ENCODE data around the gene CRTC1. TPM values are rescaled to one million over a fixed set of nuclear protein-coding genes. Genes with fewer than 3 reads are reported as not detected.

Gene CRTC1
- total RNA-seq, 3 donors from 2014 or later: 11.5 to 15.1 (median 12.5) TPM

DNA sequence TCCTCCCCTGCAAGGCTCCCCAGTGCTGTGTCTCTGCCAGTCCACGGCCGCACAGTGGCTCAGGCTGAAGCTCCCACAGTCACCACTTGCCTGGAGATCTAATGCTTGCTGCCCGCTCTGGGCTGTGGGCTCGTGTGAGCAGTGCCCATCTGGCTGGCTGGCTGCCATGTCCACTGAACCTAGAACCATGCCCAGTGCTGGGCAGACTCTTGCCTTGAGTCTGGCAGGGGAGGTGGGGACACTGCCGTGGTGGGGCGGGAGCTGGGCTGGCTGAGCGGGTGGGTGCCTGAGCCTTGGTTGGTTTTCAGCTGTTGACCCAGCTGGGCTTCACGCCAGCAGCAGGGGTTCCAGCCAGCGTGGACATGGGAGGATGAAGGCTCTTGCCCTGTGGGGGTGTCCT lies 52.3 kb downstream of the CRTC1 start:
- H3K36me3 ChIP-seq (ENCODE audit: low read depth): no peaks in the 10 kb centered on the region
- intact Hi-C loops (cut with DNase I, micrococcal nuclease): no loop called here
- peaks cover 20% of the 10 kb centered on the region for H3K4me1 ChIP-seq (ENCODE audit: low read depth)
- no peak for DNase-seq
- no peak overlapping the region for H3K4me3 ChIP-seq
- H3K9me3 ChIP-seq: no peaks in the 10 kb centered on the region
- ATAC-seq: no peak
- TF ChIP-seq, protein P1, sequence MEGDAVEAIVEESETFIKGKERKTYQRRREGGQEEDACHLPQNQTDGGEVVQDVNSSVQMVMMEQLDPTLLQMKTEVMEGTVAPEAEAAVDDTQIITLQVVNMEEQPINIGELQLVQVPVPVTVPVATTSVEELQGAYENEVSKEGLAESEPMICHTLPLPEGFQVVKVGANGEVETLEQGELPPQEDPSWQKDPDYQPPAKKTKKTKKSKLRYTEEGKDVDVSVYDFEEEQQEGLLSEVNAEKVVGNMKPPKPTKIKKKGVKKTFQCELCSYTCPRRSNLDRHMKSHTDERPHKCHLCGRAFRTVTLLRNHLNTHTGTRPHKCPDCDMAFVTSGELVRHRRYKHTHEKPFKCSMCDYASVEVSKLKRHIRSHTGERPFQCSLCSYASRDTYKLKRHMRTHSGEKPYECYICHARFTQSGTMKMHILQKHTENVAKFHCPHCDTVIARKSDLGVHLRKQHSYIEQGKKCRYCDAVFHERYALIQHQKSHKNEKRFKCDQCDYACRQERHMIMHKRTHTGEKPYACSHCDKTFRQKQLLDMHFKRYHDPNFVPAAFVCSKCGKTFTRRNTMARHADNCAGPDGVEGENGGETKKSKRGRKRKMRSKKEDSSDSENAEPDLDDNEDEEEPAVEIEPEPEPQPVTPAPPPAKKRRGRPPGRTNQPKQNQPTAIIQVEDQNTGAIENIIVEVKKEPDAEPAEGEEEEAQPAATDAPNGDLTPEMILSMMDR (IDR thresholded peaks at IDR 0.05): no peak

DNA sequence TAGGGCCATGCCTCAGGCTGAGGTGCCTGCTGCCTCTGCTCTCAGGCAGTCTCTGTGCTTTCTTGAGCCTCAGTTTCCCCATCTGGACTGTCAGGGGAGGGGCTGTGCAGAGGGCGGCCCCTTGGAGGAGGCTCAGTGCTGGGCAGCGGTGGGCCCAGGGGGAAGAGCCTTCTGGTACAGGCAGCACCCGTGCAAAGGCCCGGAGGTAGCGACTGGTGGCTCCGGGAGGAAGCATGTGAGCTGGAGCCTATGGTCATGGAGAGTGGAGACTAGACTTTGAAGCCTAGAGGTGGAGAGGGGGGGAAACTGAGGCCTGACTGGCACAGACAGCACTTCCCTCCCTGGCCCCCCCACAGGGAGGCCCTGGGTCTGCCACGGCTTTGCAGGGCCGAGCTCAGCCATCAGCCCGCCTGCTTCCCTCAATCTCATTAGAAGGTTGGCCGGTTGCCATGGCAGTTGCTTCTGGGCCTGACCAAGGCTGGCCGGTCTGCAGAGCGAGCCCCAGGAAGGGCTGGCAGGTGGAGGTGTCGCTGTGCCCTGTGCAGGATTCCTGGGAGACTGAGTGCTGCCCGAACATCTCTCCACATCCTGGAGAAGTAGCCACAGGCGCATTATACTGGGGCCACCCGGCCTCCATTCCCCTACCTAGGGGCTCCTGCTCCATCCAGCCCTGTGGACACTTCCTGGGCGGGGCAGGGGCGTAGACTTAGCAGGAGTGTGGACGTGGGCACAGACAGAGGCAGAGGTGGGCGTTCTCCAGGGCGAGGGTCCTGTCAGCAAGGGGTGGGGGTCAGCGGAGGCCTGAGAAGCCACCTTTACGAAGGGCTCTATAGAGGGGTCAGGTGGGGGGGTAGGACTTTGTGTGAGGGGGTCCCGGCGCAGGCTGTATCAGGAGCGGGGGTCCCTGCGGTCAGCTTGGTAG lies 53.2 kb downstream of the CRTC1 start:
- Histone ChIP-seq H3K36me3 (ENCODE audit: low read depth) (no peaks in the 10 kb centered on the region), H3K4me1 (ENCODE audit: low read depth) (peaks cover 30% of the 10 kb centered on the region), H3K4me3 (no peak overlapping the region), H3K9me3 (no peaks in the 10 kb centered on the region)
- intact Hi-C loops (cut with DNase I, micrococcal nuclease): no loop called here
- peak; percentile 51 to 71 (median 69) for DNase-seq
- TF ChIP-seq, protein P1 (IDR thresholded peaks at IDR 0.05): no peak
- ATAC-seq: peak; percentile 48

DNA sequence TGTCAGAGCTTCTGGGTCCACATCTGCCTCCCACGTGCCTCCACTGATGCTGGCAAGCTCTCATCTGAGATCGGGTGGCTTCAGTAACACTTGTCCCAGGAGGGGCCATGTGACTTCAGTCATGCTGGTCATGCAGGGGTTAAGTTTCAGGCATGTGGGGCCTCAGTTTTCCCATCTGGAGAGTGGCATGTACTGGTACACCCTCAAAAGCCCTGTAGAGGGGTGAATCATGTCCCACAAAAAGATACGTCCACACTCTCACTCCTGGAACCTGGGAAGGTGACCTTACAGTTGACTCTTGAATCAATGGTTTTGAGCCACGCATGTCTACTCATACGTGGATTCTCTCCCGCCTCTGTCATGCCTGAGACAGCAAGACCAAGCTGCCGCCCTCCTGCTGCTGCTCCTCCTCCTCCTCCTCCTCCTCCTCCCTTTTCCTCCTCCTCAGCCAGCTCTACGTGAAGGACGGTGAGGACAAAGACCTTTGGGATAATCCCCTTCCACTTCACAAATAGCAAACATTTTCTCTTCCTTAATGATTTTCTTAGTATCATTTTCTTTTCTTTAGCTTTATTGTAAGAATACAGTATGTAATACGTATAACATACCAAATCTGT lies 54.0 kb downstream of the CRTC1 start:
- H3K36me3 ChIP-seq (ENCODE audit: low read depth): no peaks in the 10 kb centered on the region
- H3K4me1 ChIP-seq (ENCODE audit: low read depth): peaks cover 37% of the 10 kb centered on the region
- DNase-seq (no peak), ATAC-seq (no peak)
- TF ChIP-seq, protein P1 (IDR thresholded peaks at IDR 0.05): no peak
- H3K9me3 ChIP-seq: no peaks in the 10 kb centered on the region
- intact Hi-C loops (cut with DNase I, micrococcal nuclease): no loop called here
- no peak overlapping the region for H3K4me3 ChIP-seq

DNA sequence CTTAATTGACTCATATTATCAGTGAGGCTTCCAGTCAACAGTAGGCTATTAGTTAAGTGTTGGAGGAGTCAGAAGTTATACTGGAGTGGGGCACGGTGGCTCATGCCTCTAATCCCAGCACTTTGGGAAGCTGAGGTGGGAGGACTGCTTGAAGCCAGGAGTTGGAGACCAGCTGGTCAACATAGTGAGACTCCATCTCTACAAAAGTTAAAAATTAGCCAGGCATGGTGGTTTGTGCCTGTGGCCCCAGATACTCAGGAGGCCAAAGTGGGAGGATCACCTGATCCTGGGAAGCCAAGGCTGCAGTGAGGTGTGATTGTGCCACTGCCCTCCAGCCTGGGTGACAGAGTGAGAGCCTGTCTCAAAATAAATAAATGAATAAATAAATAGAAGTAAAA lies 54.5 kb downstream of the CRTC1 start:
- Histone ChIP-seq H3K9me3 (no peaks in the 10 kb centered on the region), H3K4me1 (ENCODE audit: low read depth) (peaks cover 42% of the 10 kb centered on the region), H3K36me3 (ENCODE audit: low read depth) (no peaks in the 10 kb centered on the region), H3K4me3 (no peak overlapping the region)
- DNase-seq (no peak), ATAC-seq (peak; percentile 26)
- intact Hi-C loops (cut with DNase I, micrococcal nuclease): no loop called here
- TF ChIP-seq, protein P1 (IDR thresholded peaks at IDR 0.05): no peak

DNA sequence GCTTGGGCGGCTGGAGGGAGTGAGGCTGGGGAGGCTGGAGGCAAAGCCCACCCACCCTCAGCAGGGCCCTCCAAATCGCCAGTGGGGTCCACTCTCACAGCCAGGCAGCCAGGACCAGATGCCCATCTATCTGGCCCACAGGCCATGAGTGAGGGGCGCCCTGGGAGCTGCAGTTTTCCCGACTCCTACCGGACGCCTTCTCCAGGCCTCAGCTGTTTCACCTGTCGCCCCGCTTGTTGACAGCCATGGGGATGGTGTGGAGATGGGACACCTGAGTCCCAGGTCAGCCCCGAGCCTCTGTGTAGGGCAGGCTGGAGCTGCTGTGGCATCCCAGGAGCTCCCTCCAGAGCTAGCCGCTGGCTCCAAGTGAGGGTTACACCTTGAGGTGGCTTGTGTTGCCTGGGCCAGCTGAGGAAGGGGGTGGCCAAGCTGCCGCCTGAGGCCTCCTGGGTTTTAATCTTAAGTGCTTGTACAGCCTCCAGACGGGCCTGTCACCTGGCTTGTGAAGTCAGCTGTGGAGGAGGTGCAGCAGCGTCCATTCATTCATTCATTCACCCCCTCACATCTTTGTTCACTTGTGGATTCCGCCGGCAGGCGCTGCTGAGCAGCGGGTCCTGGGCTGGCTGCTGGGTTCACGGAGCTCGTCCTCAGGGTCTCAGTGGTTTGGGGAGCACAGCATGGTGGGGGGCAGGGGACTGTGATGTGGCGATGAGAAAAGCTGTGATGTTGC lies 55.6 kb downstream of the CRTC1 start:
- no peak for ATAC-seq
- Histone ChIP-seq H3K9me3 (no peaks in the 10 kb centered on the region), H3K4me1 (ENCODE audit: low read depth) (peaks cover 49% of the 10 kb centered on the region), H3K36me3 (ENCODE audit: low read depth) (no peaks in the 10 kb centered on the region), H3K4me3 (no peak overlapping the region)
- TF ChIP-seq, protein P1 (IDR thresholded peaks at IDR 0.05): no peak
- intact Hi-C loops (cut with DNase I, micrococcal nuclease): no loop called here
- no peak for DNase-seq
